ENCODE results near the gene CTIF. TPM values are rescaled to one million over a fixed set of nuclear protein-coding genes. Genes with fewer than 3 reads are reported as not detected.

CTIF gene
- total and polyA plus RNA-seq, 4 donors, result 12.2 to 45.7 (median 32.6) TPM

GRCh38 chr18:48597110-48597509 lies 58.3 kb downstream of the CTIF start:
- WGBS, 2 donors, result 73 to 87% methylated on average over 5 of the region's 5 CpGs
- TF ChIP-seq, protein P1, sequence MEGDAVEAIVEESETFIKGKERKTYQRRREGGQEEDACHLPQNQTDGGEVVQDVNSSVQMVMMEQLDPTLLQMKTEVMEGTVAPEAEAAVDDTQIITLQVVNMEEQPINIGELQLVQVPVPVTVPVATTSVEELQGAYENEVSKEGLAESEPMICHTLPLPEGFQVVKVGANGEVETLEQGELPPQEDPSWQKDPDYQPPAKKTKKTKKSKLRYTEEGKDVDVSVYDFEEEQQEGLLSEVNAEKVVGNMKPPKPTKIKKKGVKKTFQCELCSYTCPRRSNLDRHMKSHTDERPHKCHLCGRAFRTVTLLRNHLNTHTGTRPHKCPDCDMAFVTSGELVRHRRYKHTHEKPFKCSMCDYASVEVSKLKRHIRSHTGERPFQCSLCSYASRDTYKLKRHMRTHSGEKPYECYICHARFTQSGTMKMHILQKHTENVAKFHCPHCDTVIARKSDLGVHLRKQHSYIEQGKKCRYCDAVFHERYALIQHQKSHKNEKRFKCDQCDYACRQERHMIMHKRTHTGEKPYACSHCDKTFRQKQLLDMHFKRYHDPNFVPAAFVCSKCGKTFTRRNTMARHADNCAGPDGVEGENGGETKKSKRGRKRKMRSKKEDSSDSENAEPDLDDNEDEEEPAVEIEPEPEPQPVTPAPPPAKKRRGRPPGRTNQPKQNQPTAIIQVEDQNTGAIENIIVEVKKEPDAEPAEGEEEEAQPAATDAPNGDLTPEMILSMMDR (IDR thresholded peaks at IDR 0.05; ENCODE audit: control extremely low read depth, extremely low read depth), result no peak
- Histone ChIP-seq H3K36me3 (ENCODE audit: control insufficient read depth in 4 of 4, insufficient read depth in 4 of 4, low read length in 4 of 4) (peaks cover 0 to 5% (median 2%) of the 10 kb centered on the region in 4 donors), H3K4me3 (no peak overlapping the region), H3K27me3 (ENCODE audit: control insufficient read depth in 3 of 3, insufficient read depth in 3 of 3, low read length in 2 of 3) (no peaks in the 10 kb centered on the region), H3K9me3 (ENCODE audit: control insufficient read depth in 4 of 4, insufficient read depth in 3 of 4, low read length in 3 of 4) (no peaks in the 10 kb centered on the region), H3K4me1 (ENCODE audit: control insufficient read depth in 5 of 5, insufficient read depth in 5 of 5, low read length in 5 of 5) (peaks cover 0 to 13% (median 4%) of the 10 kb centered on the region in 5 donors), H3K27ac (ENCODE audit: low read depth in 1 of 2, low read length in 1 of 2) (peak overlapping the region in 1 of 2 donors; percentile 54), H3K9ac (ENCODE audit: insufficient read depth in 1 of 2, low read length in 2 of 2) (no peak overlapping the region)
- no peak for ATAC-seq (ENCODE audit: insufficient read depth, low FRiP score)
- DNase-seq, result no peak

DNA sequence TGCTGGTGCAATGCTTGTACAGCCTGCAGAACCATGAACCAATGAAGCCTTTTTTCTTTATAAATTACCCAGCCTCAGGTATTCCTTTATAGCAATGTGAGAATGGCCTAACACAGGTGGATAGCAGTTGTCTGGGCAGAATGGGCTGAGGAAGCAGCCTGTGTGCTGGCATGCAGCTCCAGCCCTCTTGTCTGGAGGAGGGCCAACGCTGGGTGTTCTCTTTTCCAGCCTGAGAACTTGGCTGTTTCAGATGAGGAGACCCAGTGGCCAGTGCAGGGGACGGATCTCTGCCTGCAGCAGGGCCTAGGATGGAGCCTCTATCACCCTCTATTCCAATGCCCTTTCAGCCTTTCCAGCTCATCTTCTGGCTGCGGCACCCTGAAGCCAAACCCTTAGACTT lies 58.8 kb downstream of the CTIF start:
- peak overlapping the region in 1 of 2 donors; percentile 54 for H3K27ac ChIP-seq (ENCODE audit: low read depth in 1 of 2, low read length in 1 of 2)
- peaks cover 0 to 5% (median 2%) of the 10 kb centered on the region in 4 donors for H3K36me3 ChIP-seq (ENCODE audit: control insufficient read depth in 4 of 4, insufficient read depth in 4 of 4, low read length in 4 of 4)
- no peaks in the 10 kb centered on the region for H3K9me3 ChIP-seq (ENCODE audit: control insufficient read depth in 4 of 4, insufficient read depth in 3 of 4, low read length in 3 of 4)
- WGBS, 2 donors, result 85 to 95% methylated on average over 3 of the region's 3 CpGs
- H3K9ac ChIP-seq (ENCODE audit: insufficient read depth in 1 of 2, low read length in 2 of 2), result no peak overlapping the region
- TF ChIP-seq, protein P1 (IDR thresholded peaks at IDR 0.05; ENCODE audit: control extremely low read depth, extremely low read depth), result no peak
- no peak for DNase-seq
- H3K4me3 ChIP-seq, result no peak overlapping the region
- ATAC-seq (ENCODE audit: insufficient read depth, low FRiP score), result no peak
- H3K4me1 ChIP-seq (ENCODE audit: control insufficient read depth in 5 of 5, insufficient read depth in 5 of 5, low read length in 5 of 5), result peaks cover 0 to 13% (median 4%) of the 10 kb centered on the region in 5 donors
- H3K27me3 ChIP-seq (ENCODE audit: control insufficient read depth in 3 of 3, insufficient read depth in 3 of 3, low read length in 2 of 3), result no peaks in the 10 kb centered on the region

GRCh38 chr18:48599391-48599790 lies 60.6 kb downstream of the CTIF start:
- ATAC-seq (ENCODE audit: insufficient read depth, low FRiP score) (no peak), DNase-seq (no peak)
- WGBS, 2 donors, result 91 to 94% methylated on average over 4 of the region's 4 CpGs
- Histone ChIP-seq H3K4me1 (ENCODE audit: control insufficient read depth in 5 of 5, insufficient read depth in 5 of 5, low read length in 5 of 5) (peaks cover 0 to 9% (median 4%) of the 10 kb centered on the region in 5 donors), H3K27me3 (ENCODE audit: control insufficient read depth in 3 of 3, insufficient read depth in 3 of 3, low read length in 2 of 3) (no peaks in the 10 kb centered on the region), H3K27ac (ENCODE audit: low read depth in 1 of 2, low read length in 1 of 2) (no peak overlapping the region), H3K36me3 (ENCODE audit: control insufficient read depth in 4 of 4, insufficient read depth in 4 of 4, low read length in 4 of 4) (peaks cover 0 to 5% (median 2%) of the 10 kb centered on the region in 4 donors), H3K4me3 (no peak overlapping the region), H3K9me3 (ENCODE audit: control insufficient read depth in 4 of 4, insufficient read depth in 3 of 4, low read length in 3 of 4) (no peaks in the 10 kb centered on the region), H3K9ac (ENCODE audit: insufficient read depth in 1 of 2, low read length in 2 of 2) (no peak overlapping the region)
- TF ChIP-seq, protein P1 (IDR thresholded peaks at IDR 0.05; ENCODE audit: control extremely low read depth, extremely low read depth), result no peak

DNA sequence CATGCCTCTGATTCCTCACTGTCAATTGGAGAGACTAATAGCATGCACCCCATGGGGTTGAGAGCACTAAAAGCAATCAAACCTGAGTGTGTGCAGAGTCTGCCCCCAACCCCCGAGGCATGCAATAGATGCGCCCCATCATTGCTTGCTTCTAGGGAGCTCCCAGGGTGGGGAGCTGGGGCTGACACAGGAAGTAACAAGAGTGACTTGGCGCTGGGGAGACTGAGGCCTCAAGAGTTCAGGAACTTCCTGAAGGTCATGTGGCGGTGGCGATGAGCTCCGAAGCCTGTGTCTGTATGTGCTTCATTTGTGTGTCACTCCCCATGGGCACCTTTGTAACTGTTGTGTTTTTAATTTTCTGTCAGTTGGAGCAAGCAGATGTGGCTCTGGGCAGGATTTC lies 61.2 kb downstream of the CTIF start:
- TF ChIP-seq, protein P1 (IDR thresholded peaks at IDR 0.05; ENCODE audit: control extremely low read depth, extremely low read depth), result no peak
- WGBS, 2 donors, result 65 to 83% methylated on average over 6 of the region's 6 CpGs
- DNase-seq (no peak), ATAC-seq (ENCODE audit: insufficient read depth, low FRiP score) (no peak)
- H3K9me3 ChIP-seq (ENCODE audit: control insufficient read depth in 4 of 4, insufficient read depth in 3 of 4, low read length in 3 of 4), result no peaks in the 10 kb centered on the region
- no peak overlapping the region for H3K9ac ChIP-seq (ENCODE audit: insufficient read depth in 1 of 2, low read length in 2 of 2)
- H3K4me3 ChIP-seq, result no peak overlapping the region
- H3K4me1 ChIP-seq (ENCODE audit: control insufficient read depth in 5 of 5, insufficient read depth in 5 of 5, low read length in 5 of 5), result peaks cover 0 to 7% (median 4%) of the 10 kb centered on the region in 5 donors
- H3K27ac ChIP-seq (ENCODE audit: low read depth in 1 of 2, low read length in 1 of 2), result peak overlapping the region in 1 of 2 donors; percentile 38
- H3K36me3 ChIP-seq (ENCODE audit: control insufficient read depth in 4 of 4, insufficient read depth in 4 of 4, low read length in 4 of 4), result peaks cover 0 to 5% (median 2%) of the 10 kb centered on the region in 4 donors
- no peaks in the 10 kb centered on the region for H3K27me3 ChIP-seq (ENCODE audit: control insufficient read depth in 3 of 3, insufficient read depth in 3 of 3, low read length in 2 of 3)
